PC-3 (cell line): ENCODE measurements around the gene MUC3A.
"Not testable (repeated sequence)": the region's sequence is repeated elsewhere in the genome, so short reads cannot be mapped to it uniquely, and the experiment has no call there.

Source experiments
- CTCF ChIP-seq: fragments of 300-600 bp; sonication (generic); conservative IDR thresholded peaks from 2 replicates; pipeline ENCODE4 v1.5.1; 2017; ENCODE audit warnings: antibody characterized with exemption, low read depth, mild to moderate bottlenecking, low read length
- EZH2 ChIP-seq: fragments of 300-600 bp; sonication (generic); IDR thresholded peaks from one replicate; pipeline ENCODE4 v1.6.1; 2017; ENCODE audit warnings: antibody characterized with exemption, mild to moderate bottlenecking, low read length; ENCODE audit not compliant: unreplicated experiment
- EZH2phosphoT487 ChIP-seq: fragments of 300-600 bp; sonication (generic); IDR thresholded peaks from 2 replicates; pipeline ENCODE4 v1.6.1; 2018; ENCODE audit warnings: mild to moderate bottlenecking, antibody characterized with exemption, low read length, borderline replicate concordance

GRCh38 chr7:101002333-101002732 is 53.0 kb downstream of the MUC3A start:
- not testable (repeated sequence) for TF ChIP-seq CTCF, EZH2phosphoT487, EZH2
